HG02798 (cell line): ENCODE measurements around the gene MICAL3.
"Not testable (repeated sequence)": the region's sequence is repeated elsewhere in the genome, so short reads cannot be mapped to it uniquely, and the experiment has no call there.

Source experiments
- ATAC-seq: cut with Tn5 transposase; IDR thresholded peaks from one replicate; pipeline ENCODE4 v1.9.1; 2021; ENCODE audit warnings: mild to moderate bottlenecking; ENCODE audit not compliant: unreplicated experiment, poor library complexity

Gene MICAL3, protein sequence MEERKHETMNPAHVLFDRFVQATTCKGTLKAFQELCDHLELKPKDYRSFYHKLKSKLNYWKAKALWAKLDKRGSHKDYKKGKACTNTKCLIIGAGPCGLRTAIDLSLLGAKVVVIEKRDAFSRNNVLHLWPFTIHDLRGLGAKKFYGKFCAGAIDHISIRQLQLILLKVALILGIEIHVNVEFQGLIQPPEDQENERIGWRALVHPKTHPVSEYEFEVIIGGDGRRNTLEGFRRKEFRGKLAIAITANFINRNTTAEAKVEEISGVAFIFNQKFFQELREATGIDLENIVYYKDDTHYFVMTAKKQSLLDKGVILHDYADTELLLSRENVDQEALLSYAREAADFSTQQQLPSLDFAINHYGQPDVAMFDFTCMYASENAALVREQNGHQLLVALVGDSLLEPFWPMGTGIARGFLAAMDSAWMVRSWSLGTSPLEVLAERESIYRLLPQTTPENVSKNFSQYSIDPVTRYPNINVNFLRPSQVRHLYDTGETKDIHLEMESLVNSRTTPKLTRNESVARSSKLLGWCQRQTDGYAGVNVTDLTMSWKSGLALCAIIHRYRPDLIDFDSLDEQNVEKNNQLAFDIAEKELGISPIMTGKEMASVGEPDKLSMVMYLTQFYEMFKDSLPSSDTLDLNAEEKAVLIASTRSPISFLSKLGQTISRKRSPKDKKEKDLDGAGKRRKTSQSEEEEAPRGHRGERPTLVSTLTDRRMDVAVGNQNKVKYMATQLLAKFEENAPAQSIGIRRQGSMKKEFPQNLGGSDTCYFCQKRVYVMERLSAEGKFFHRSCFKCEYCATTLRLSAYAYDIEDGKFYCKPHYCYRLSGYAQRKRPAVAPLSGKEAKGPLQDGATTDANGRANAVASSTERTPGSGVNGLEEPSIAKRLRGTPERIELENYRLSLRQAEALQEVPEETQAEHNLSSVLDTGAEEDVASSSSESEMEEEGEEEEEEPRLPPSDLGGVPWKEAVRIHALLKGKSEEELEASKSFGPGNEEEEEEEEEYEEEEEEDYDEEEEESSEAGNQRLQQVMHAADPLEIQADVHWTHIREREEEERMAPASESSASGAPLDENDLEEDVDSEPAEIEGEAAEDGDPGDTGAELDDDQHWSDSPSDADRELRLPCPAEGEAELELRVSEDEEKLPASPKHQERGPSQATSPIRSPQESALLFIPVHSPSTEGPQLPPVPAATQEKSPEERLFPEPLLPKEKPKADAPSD (N-terminal part only)

GRCh38 chr22:18024276-18024939 is at the start of gene MICAL3:
Gene MICAL3 (minus strand): TSS chr22:18024561. CDS start chr22:17906812, 117,749 bp downstream.
- peak; percentile 64 for ATAC-seq

DNA sequence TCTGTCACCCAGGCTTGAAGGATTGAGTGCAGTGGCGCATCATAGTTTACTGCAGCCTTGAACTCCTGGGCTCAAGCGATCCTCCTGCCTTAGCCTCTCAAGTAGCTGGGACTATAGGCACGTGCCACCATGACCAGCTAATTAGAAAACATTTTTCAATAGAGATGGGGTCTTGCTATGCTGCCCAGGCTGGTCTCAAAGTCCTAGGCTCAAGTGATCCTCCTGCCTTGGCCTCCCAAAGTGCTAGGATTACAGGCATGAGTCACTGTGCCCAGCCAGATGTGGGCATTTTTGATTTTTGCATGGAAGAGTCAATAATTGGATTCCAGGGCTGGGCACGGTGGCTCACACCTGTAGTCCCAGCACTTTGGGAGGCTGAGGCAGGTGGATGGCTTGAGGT is 49.6 kb upstream of the MICAL3 start:
- ATAC-seq, result not testable (repeated sequence)

GRCh38 chr22:18073467-18073866 is 49.1 kb upstream of the MICAL3 start:
- ATAC-seq, result no peak

DNA sequence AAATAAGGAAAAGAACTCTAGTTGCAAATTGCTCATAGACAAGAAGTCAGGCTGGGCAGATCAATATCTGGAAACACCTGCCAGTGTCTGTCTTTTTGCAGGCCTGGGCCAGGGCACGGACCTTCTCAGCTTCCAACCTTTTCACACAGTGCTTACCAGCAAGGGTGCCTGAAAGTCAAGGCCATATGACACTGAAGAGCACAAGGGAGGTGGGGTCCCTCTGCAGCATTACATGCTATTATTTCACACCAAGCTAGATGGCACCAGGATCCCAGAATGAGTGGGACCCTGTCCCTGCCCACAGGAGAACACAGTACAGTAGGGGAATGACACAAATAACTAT is 47.6 kb upstream of the MICAL3 start:
- ATAC-seq, result no peak

DNA sequence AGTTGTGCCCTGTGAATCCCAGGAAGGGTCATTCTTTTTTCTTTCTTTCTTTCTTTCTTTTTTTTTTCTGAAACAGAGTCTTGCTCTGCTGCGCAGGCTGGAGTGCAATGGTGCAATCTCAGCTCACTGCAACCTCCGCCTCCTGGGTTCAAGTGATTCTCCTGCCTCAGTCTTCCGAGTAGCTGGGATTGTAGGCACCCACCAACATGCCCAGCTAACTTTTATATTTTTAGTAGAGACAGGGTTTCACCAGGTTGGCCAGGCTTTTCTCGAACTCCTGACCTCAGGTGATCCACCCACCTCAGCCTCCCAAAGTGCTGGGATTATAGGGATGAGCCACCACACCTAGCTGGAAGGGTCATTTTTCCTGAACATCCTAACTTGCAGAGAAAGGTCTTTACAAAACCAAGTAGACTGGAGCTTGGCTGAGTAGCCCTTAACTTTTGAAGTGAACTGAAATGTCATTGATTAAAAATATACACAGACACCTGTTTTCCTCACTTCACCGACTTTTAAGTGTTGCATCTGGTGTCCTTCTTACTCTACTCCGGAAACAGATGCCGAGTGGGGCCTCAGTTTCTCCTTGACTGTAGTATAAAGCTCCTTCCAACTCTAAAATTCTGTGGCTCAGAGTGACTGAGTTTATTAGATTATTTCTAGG is 47.1 kb upstream of the MICAL3 start:
- ATAC-seq, result not testable (repeated sequence)

GRCh38 chr22:18070556-18071306 is 46.4 kb upstream of the MICAL3 start:
- no peak for ATAC-seq

GRCh38 chr22:18070041-18070440 is 45.7 kb upstream of the MICAL3 start:
- no peak for ATAC-seq

DNA sequence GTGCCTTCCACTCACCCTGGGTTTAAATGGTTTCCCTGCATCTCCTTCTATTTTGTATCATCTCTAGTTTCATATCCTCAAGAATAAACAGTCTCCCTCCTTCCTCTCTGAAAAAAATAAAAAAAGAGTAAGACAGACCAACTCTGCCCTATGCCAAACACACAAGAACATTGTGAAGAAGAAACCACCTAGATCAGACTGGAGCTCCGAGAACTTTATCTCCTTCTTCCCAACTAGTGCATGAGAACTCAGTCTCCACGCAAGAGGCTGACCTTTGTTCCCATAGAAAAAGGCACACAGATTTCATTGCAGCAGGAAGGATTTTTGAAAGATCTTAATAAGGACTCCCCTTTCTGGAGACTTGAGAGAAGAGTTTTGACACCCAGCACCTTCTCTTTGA is 44.7 kb upstream of the MICAL3 start:
- ATAC-seq, result no peak

- ATAC-seq, result no peak
These were observed 44.1 kb upstream of the MICAL3 start for GRCh38 chr22:18068381-18068988.

DNA sequence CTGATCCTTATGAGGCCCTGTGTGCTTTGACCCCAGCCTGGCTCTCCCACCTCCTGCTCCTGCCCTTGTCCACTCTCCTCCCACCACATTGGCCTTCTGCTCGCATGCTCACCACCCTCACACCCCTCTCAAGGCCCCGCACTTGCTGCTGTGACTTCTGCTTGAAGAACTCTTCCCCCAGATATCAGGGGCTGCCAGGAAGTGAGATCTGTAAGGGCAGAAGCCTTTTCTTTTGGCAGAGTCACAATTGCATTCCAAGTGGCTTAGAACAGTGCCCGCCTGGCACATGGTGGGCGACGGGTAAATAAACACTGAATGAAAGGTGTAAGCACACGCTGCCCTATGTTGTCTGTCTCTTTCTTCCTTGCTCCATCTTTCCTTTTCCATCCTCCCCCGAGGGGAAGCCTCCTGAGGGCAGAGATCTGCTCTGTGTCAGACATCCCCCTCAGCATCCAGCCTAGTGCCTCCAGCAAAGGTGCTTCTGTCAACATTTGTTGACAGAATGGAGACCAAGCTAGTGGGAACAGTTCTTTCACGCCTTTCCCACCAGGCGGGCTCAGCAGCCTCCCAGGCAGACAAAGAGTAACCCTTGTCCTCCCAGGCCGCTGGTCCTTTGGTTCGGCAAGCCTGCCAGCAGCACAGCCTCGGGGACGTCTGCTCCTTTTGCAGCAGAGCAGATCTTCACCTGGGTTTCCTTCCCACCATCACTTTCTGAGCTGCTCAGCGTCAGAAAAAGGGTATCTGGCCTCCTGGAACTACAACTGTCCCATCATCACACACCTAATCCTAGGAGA is 43.4 kb upstream of the MICAL3 start:
- no peak for ATAC-seq

GRCh38 chr22:18067121-18067520 is 42.8 kb upstream of the MICAL3 start:
- no peak for ATAC-seq

- no peak for ATAC-seq
These were observed 42.0 kb upstream of the MICAL3 start for GRCh38 chr22:18066181-18066859.

GRCh38 chr22:18065256-18065655 is 40.9 kb upstream of the MICAL3 start:
- no peak for ATAC-seq

DNA sequence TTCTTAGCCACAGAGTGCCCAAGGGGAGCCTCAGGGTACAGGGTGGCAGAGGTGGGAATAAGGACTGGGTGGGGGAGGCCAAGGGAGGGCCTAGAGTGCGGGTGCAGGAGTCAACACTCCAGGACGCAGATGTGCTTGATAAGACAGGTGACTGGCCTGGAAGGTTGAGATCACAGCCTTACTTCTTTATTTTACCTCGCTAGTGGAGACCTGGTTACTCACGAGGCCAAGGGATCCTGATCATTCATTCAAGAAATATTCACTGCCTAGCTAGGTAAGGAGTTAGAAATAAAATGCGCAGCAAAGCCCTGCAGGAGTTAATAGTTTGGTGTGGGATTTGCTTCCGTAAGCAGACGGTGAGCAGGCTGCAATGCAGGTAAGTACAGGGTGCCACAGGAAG is 40.3 kb upstream of the MICAL3 start:
- ATAC-seq, result no peak

- ATAC-seq, result not testable (repeated sequence)
These were observed 39.4 kb upstream of the MICAL3 start for GRCh38 chr22:18063715-18064114.

DNA sequence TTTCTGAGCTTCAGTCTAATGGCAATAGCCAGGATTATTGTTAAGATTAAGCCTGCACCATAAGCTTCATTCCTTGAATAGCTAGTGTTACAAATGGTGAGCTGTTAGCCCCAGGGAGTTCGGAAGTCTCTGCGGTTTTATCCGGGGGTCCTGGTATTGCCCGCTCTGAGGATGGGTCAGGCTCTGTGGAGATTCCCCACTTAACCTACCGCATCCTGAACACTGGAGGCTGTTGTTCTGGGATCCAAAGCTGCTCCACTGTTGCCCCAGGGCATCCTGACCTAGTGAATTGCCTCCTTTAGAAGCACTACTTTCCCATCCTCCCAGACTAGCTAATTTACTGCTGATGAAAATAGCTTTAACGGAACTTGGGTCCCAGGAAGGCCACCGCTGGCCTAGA is 38.9 kb upstream of the MICAL3 start:
- ATAC-seq, result no peak

DNA sequence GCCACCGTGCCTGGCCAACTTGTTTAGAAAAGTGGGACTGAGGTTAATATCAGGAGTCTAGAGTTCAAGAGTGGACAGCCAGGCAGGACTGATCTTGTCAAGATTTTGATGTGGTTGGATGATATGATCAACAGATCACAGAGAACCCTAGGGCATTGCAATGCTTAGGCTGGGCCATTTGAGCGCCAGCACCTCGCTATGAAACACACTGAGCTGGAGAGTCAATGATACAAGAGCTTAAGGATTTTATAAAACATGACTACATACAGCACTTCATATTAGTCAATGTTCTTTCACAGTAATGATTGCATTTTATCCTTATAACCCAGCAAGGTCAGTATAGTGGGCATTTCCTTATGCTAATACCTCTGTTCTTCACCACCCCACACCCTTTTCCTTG is 38.1 kb upstream of the MICAL3 start:
- ATAC-seq, result no peak
